Measurements from ENCODE around the gene CACNA1D. TPM values are rescaled to one million over a fixed set of nuclear protein-coding genes. Genes with fewer than 3 reads are reported as not detected.

Gene CACNA1D
- total RNA-seq, 2 donors from 2014 or later = 9.9 to 20.4 TPM

DNA sequence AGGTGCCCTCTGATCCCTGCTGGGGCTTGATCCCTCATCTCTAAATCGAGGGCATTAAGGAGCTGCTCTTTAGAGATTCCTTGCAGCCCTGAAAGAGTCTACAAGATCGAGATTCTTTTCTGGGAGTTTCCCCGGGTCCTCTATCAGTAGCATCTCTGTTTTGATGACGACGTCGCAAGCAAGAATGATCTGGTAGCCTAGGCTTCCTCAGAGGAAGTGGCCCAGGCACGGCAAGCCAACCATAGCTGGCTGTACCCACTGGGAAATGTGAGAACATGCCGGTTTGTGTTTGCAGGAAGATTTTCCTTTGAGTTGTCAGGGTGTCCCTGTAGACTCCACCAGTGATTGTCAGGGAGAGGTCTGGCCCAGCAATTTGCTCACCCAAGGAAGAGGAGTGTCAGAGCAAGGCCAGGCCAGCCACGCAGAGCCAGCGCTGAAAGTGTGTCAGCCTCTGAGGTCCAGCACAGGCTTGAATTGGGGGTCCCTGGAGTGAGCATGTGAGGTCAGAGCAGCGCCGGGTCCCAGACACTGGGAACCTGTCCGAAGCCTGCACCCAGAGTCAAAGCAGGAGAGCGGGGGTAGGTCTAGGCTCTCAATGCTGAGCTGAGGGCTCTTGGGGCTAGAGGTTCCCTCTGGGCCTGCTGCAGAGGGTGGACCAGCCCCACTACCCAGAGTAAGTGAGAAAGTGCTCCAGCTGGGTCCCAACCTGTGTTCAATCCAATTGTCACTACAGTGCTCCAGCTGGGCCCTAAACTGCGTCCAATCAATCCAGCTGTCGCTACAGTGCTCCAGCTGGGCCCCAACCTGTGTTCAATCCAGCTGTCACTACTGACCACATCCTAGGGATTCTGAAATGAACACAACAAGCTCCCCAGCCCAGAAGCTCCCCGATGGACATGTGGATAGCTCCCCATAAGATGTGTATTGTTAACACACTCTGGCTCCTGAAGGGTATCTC lies 256.1 kb downstream of the CACNA1D start:
- TF ChIP-seq POLR2A (IDR thresholded peaks at IDR 0.05) = no peak
- TF ChIP-seq, protein P1, sequence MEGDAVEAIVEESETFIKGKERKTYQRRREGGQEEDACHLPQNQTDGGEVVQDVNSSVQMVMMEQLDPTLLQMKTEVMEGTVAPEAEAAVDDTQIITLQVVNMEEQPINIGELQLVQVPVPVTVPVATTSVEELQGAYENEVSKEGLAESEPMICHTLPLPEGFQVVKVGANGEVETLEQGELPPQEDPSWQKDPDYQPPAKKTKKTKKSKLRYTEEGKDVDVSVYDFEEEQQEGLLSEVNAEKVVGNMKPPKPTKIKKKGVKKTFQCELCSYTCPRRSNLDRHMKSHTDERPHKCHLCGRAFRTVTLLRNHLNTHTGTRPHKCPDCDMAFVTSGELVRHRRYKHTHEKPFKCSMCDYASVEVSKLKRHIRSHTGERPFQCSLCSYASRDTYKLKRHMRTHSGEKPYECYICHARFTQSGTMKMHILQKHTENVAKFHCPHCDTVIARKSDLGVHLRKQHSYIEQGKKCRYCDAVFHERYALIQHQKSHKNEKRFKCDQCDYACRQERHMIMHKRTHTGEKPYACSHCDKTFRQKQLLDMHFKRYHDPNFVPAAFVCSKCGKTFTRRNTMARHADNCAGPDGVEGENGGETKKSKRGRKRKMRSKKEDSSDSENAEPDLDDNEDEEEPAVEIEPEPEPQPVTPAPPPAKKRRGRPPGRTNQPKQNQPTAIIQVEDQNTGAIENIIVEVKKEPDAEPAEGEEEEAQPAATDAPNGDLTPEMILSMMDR (IDR thresholded peaks at IDR 0.05) = no peak
- ATAC-seq = no peak
- no peak for DNase-seq

DNA sequence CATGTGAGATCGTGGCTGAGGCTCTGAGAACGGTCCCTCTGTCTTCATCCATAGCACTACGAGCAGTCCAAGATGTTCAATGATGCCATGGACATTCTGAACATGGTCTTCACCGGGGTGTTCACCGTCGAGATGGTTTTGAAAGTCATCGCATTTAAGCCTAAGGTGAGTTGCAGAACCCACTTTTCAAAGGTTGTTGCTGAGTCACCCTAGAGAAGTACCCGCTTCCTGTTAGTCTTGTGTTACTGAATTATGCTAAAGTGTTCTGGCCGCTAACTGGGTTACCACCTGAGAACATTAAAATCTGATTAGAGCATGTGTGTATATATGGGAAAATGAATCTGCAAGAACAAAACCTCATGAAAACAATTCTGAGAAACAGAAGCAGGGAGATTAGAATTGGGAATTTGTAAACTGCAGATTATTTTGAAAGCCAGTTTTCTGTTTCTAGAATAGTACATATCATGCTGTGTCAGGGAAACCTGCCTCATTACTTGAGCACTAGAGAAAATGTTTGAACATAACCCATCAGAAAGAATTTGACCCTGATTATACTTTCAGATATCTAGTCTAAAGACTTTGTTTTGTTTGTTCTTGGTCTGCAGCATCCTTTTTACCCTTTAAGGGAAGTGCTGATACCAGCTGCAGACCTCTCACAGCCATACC lies 259.2 kb downstream of the CACNA1D start:
- no peak for TF ChIP-seq POLR2A (IDR thresholded peaks at IDR 0.05)
- TF ChIP-seq, protein P1 (IDR thresholded peaks at IDR 0.05) = no peak
- H3K4me3 ChIP-seq = no peak overlapping the region
- 77 to 88% methylated on average over 8 to 9 of the region's 9 CpGs for WGBS, 2 donors
- DNase-seq (no peak), ATAC-seq (no peak)
- no peaks in the 10 kb centered on the region for H3K27me3 ChIP-seq
- intact Hi-C loops (cut with DNase I) = no loop called here
- no peaks in the 10 kb centered on the region for H3K9me3 ChIP-seq
- no peak overlapping the region for H3K27ac ChIP-seq
- H3K36me3 ChIP-seq (replicated peaks in 1 of 2; ENCODE audit: insufficient read depth in 1 of 2, low read depth in 2 of 2) = no peaks in the 10 kb centered on the region
- peaks cover 2% of the 10 kb centered on the region for H3K4me1 ChIP-seq

More for the DNA sequence above, 256.1 kb downstream of the CACNA1D start:
- H3K27ac ChIP-seq = no peak overlapping the region
- H3K4me1 ChIP-seq = no peaks in the 10 kb centered on the region
- intact Hi-C loops (cut with DNase I) = no loop called here
- WGBS, 2 donors = 84 to 87% methylated on average over 15 to 17 of the region's 17 CpGs
- no peaks in the 10 kb centered on the region for H3K27me3 ChIP-seq
- H3K4me3 ChIP-seq = no peak overlapping the region
- H3K9me3 ChIP-seq = no peaks in the 10 kb centered on the region
- H3K36me3 ChIP-seq (replicated peaks in 1 of 2; ENCODE audit: insufficient read depth in 1 of 2, low read depth in 2 of 2) = no peaks in the 10 kb centered on the region

DNA sequence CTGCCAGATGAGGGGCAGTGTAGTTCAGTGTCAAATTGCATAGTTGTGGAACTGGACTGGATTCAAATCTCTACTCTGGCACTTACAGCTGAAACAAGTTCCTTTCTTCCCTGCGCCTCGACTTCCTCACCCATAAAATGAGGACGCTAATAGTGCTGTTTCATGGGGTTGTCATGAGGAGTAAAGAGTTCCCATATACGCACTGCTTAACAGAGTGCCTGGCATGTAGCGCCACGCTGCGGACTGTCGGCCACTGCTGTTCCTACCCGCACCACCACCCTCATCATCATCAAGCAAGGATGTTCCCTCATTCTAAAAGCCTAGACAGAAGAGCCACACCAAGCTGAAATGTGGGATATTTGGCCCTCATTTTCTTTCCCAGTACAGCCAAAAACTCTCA lies 259.9 kb downstream of the CACNA1D start:
- 90 to 95% methylated on average over 9 of the region's 9 CpGs for WGBS, 2 donors
- intact Hi-C loops (cut with DNase I) = no loop called here

GRCh38 chr3:53758846-53759245 lies 264.4 kb downstream of the CACNA1D start:
- intact Hi-C loops (cut with DNase I) = no loop called here
- TF ChIP-seq, protein P1 (IDR thresholded peaks at IDR 0.05) = no peak
- TF ChIP-seq POLR2A (IDR thresholded peaks at IDR 0.05) = no peak
- no peak overlapping the region for H3K27ac ChIP-seq
- H3K36me3 ChIP-seq (replicated peaks in 1 of 2; ENCODE audit: insufficient read depth in 1 of 2, low read depth in 2 of 2) = no peaks in the 10 kb centered on the region
- no peak overlapping the region for H3K4me3 ChIP-seq
- no peaks in the 10 kb centered on the region for H3K9me3 ChIP-seq
- WGBS, 2 donors = 34 to 39% methylated on average over 3 of the region's 3 CpGs
- no peaks in the 10 kb centered on the region for H3K27me3 ChIP-seq
- DNase-seq (peak in 1 of 4 donors; percentile 54), ATAC-seq (no peak)
- peaks cover 13% of the 10 kb centered on the region for H3K4me1 ChIP-seq

More for the DNA sequence above, 259.9 kb downstream of the CACNA1D start:
- no peak overlapping the region for H3K4me3 ChIP-seq
- no peak overlapping the region for H3K27ac ChIP-seq
- TF ChIP-seq POLR2A (IDR thresholded peaks at IDR 0.05) = no peak
- TF ChIP-seq, protein P1 (IDR thresholded peaks at IDR 0.05) = no peak
- no peak for DNase-seq
- H3K4me1 ChIP-seq = peaks cover 8% of the 10 kb centered on the region
- no peaks in the 10 kb centered on the region for H3K36me3 ChIP-seq (replicated peaks in 1 of 2; ENCODE audit: insufficient read depth in 1 of 2, low read depth in 2 of 2)
- ATAC-seq = no peak
- no peaks in the 10 kb centered on the region for H3K27me3 ChIP-seq
- H3K9me3 ChIP-seq = no peaks in the 10 kb centered on the region

Data from body of pancreas (tissue), 4 donors.